OCI-M2 (cell line): ENCODE results near the gene RNU5D-1.
A peak's percentile ranks its signal among the peaks of the same experiment; 100 is the strongest.
"Not testable (repeated sequence)": the region's sequence is repeated elsewhere in the genome, so short reads cannot be mapped to it uniquely, and the experiment has no call there.

Source experiments
- DNase-seq: peaks from one replicate; lab custom pipeline; 2025; ENCODE audit not compliant: unreplicated experiment; lab: John Stamatoyannopoulos, UW

RNU5D-1 gene

GRCh38 chr1:44730741-44731512 is at the start of gene RNU5D-1:
TSS of gene RNU5D-1 (minus strand) at chr1:44731170.
- DNase-seq: peak; percentile 95

GRCh38 chr1:44780583-44781121 is 49.7 kb upstream of the RNU5D-1 start:
- no peak for DNase-seq

- no peak for DNase-seq
Measured at GRCh38 chr1:44778705-44779576, 48.0 kb upstream of the RNU5D-1 start.

- DNase-seq: no peak
Measured at GRCh38 chr1:44777969-44778635, 47.1 kb upstream of the RNU5D-1 start.

- DNase-seq: no peak
Measured at GRCh38 chr1:44777547-44777946, 46.6 kb upstream of the RNU5D-1 start.

GRCh38 chr1:44776730-44777068 is 45.7 kb upstream of the RNU5D-1 start:
- no peak for DNase-seq

GRCh38 chr1:44775930-44776729 is 45.2 kb upstream of the RNU5D-1 start:
- no peak for DNase-seq

- DNase-seq: peak; percentile 71
Measured at GRCh38 chr1:44775078-44775929, 44.3 kb upstream of the RNU5D-1 start, which contains the start of gene RPS8. TSS of gene RPS8 (plus strand) at chr1:44775540. CDS start at chr1:44775597, 57 bp downstream.

- not testable (repeated sequence) for DNase-seq
Measured at GRCh38 chr1:44766421-44766820, 35.5 kb upstream of the RNU5D-1 start.

GRCh38 chr1:44760876-44761275 is 29.9 kb upstream of the RNU5D-1 start:
- no peak for DNase-seq

- DNase-seq: no peak
Measured at GRCh38 chr1:44759077-44759476, 28.1 kb upstream of the RNU5D-1 start.

GRCh38 chr1:44757420-44757819 is 26.4 kb upstream of the RNU5D-1 start:
- DNase-seq: no peak

GRCh38 chr1:44747878-44748277 is 16.9 kb upstream of the RNU5D-1 start:
- DNase-seq: no peak

- DNase-seq: no peak
Measured at GRCh38 chr1:44743211-44743610, 12.2 kb upstream of the RNU5D-1 start.

GRCh38 chr1:44740179-44740617 is 9.2 kb upstream of the RNU5D-1 start:
- DNase-seq: no peak

- peak; percentile 78 for DNase-seq
Measured at GRCh38 chr1:44739307-44740178, 8.6 kb upstream of the RNU5D-1 start, which contains the start of gene KIF2C. TSS of gene KIF2C (plus strand) at chr1:44739837. CDS start at chr1:44739933, 96 bp downstream.

GRCh38 chr1:44738953-44739306 is 8.0 kb upstream of the RNU5D-1 start:
- not testable (repeated sequence) for DNase-seq

GRCh38 chr1:44735992-44736391 is 5.0 kb upstream of the RNU5D-1 start:
- DNase-seq: no peak
